K562 (cell line): ENCODE measurements around the gene CYTH1. TPM values are rescaled to one million over a fixed set of nuclear protein-coding genes. Genes with fewer than 3 reads are reported as not detected.

Experiments used
- AFF4 ChIP-seq: sonication (generic); formaldehyde crosslinking; IDR thresholded peaks from 2 replicates; pipeline ENCODE4 v1.8.0; 2023; ENCODE audit warnings: mild to moderate bottlenecking, missing genetic modification reagents
- ARNT ChIP-seq, 2 experiments: fragments of 450-650 bp; IDR thresholded peaks; 2 replicates each; pipeline ENCODE4 v1.6.1; 2016; ENCODE audit warnings: mild to moderate bottlenecking in 1 of 2
- CEBPG ChIP-seq, 3 experiments: fragments of 200-800 bp in 1 of 3; sonication (Bioruptor generic) in 1 of 3; sonication (generic) in 1 of 3; formaldehyde crosslinking in 1 of 3; IDR thresholded peaks in 2 of 3; conservative IDR thresholded peaks in 1 of 3; 2 replicates each; pipeline versions ENCODE4 v1.6.1 to v1.8.0; 2016 to 2022; ENCODE audit warnings: missing compliant biosample characterization in 2 of 3, missing genetic modification characterization in 2 of 3, mild to moderate bottlenecking in 1 of 3, missing genetic modification reagents in 1 of 3
- FOS ChIP-seq: IDR thresholded peaks from 3 replicates; pipeline ENCODE4 v1.6.1; 2011; ENCODE audit not compliant: insufficient read length; ENCODE audit errors: extremely low read depth
- GATA2 ChIP-seq: sonication (generic); formaldehyde crosslinking; IDR thresholded peaks from 2 replicates; pipeline ENCODE4 v1.4.0; 2020; ENCODE audit warnings: mild to moderate bottlenecking, missing genetic modification reagents
- HDAC2 ChIP-seq: fragments of 450-650 bp; IDR thresholded peaks from 2 replicates; pipeline ENCODE4 v1.6.1; 2016; ENCODE audit warnings: mild to moderate bottlenecking
- KHSRP ChIP-seq: fragments of 450-650 bp; IDR thresholded peaks from 2 replicates; pipeline ENCODE4 v1.6.1; 2017
- LEF1 ChIP-seq: fragments of 450-650 bp; IDR thresholded peaks from 2 replicates; pipeline ENCODE4 v1.6.1; 2016; ENCODE audit warnings: mild to moderate bottlenecking
- MAZ ChIP-seq, 2 experiments: fragments of 450-650 bp in 1 of 2; sonication (generic) in 1 of 2; formaldehyde crosslinking; IDR thresholded peaks in 1 of 2; conservative IDR thresholded peaks in 1 of 2; 2 replicates each; pipeline versions ENCODE4 v1.4.0 to v1.5.0; 2020; ENCODE audit warnings: mild to moderate bottlenecking in 1 of 2, missing genetic modification reagents in 1 of 2
- MTA1 ChIP-seq: fragments of 450-650 bp; IDR thresholded peaks from 2 replicates; pipeline ENCODE4 v1.6.1; 2017; ENCODE audit warnings: borderline replicate concordance
- SMARCA4 ChIP-seq: fragments of 450-650 bp; IDR thresholded peaks from 2 replicates; pipeline ENCODE4 v1.6.1; 2016
- SMARCC2 ChIP-seq: fragments of 450-650 bp; IDR thresholded peaks from 2 replicates; pipeline ENCODE4 v1.6.1; 2017; ENCODE audit warnings: antibody characterized with exemption, moderate library complexity, mild to moderate bottlenecking, low read depth
- SOX6 ChIP-seq: fragments of 450-650 bp; IDR thresholded peaks from 2 replicates; pipeline ENCODE4 v1.6.1; 2014; ENCODE audit warnings: mild to moderate bottlenecking
- TAF9B ChIP-seq: fragments of 450-650 bp; IDR thresholded peaks from 2 replicates; pipeline ENCODE4 v1.6.1; 2018; ENCODE audit warnings: mild to moderate bottlenecking; ENCODE audit not compliant: partially characterized antibody
- TAL1 ChIP-seq: fragments of 450-650 bp; IDR thresholded peaks from 2 replicates; pipeline ENCODE4 v1.6.1; 2016; ENCODE audit warnings: mild to moderate bottlenecking
- TBL1XR1 ChIP-seq, 2 experiments: IDR thresholded peaks; 2 replicates each; pipeline ENCODE4 v1.6.1; 2012; ENCODE audit warnings: improper control_type of control experiment in 2 of 2, low read length in 2 of 2, mild to moderate bottlenecking in 1 of 2
- TEAD4 ChIP-seq, 2 experiments: sonication (generic) in 1 of 2; formaldehyde crosslinking in 1 of 2; IDR thresholded peaks; 2 replicates each; pipeline versions ENCODE4 v1.6.1 to v1.8.0; 2012 to 2022; ENCODE audit warnings: borderline replicate concordance in 1 of 2, inconsistent platforms in 1 of 2, low read length in 1 of 2, mild to moderate bottlenecking in 1 of 2, missing genetic modification reagents in 1 of 2
- TRIM24 ChIP-seq, 2 experiments: fragments of 450-650 bp; IDR thresholded peaks; 2 replicates each; pipeline ENCODE4 v1.6.1; 2016
- UBTF ChIP-seq, 2 experiments: IDR thresholded peaks; 2 replicates each; pipeline ENCODE4 v1.6.1; 2012; ENCODE audit warnings: improper control_type of control experiment in 2 of 2, low read depth in 2 of 2, low read length in 2 of 2, borderline replicate concordance in 1 of 2
- ZBTB26 ChIP-seq: fragments of 450-650 bp; formaldehyde crosslinking; IDR thresholded peaks from 2 replicates; pipeline ENCODE4 v1.4.0; 2022; ENCODE audit warnings: missing genetic modification characterization
- ZNF12 ChIP-seq: sonication (generic); formaldehyde crosslinking; IDR thresholded peaks from 2 replicates; pipeline ENCODE4 v1.4.0; 2020; ENCODE audit warnings: mild to moderate bottlenecking, missing genetic modification reagents
- ZNF175 ChIP-seq: fragments of 200-800 bp; sonication (Bioruptor generic); IDR thresholded peaks from 2 replicates; pipeline ENCODE4 v1.6.1; 2016; ENCODE audit warnings: low read depth, mild to moderate bottlenecking, missing genetic modification characterization, missing compliant biosample characterization
- polyA plus RNA-seq, 8 experiments: library from polyadenylated mRNA; depleted of rRNA in 4 of 8; stranded (reverse) in 5 of 8; unstranded in 3 of 8; fragments of >200 nt; fragmentation: Nextera tagmentation in 2 of 8; fragmentation: Illumina TruSeq in 1 of 8; extraction: Ambion mirVana in 2 of 8; extraction: Trizol in 1 of 8; gene quantifications; 2 replicates each; pipeline versions ENCODE4 v1.2.1 to v1.2.3, GENCODE V29; 2011 to 2014; ENCODE audit warnings: inconsistent platforms in 1 of 8, missing spikeins in 1 of 8
- total RNA-seq, 7 experiments: library from RNA; depleted of rRNA in 6 of 7; stranded (reverse); fragments of >200 nt in 6 of 7; fragmentation: Illumina TruSeq in 2 of 7; extraction: Trizol in 2 of 7; gene quantifications; 2 replicates each; pipeline versions ENCODE4 v1.2.1 to v1.2.3, GENCODE V29; 2011 to 2021; ENCODE audit warnings: low replicate concordance in 1 of 7

CYTH1 gene
- total and polyA plus RNA-seq, 9 of the 15 experiments (the other 6 are each of a cell fraction or from before 2014, with no cell fraction given) = 0.52 to 27.7 (median 16.8) TPM

GRCh38 chr17:78737332-78737731 is 44.7 kb downstream of the CYTH1 start (continued):
- no peak; the same call in 1 of the 2 replicates for TF ChIP-seq CEBPG (CRISPR knock-in tag; IDR thresholded peaks at IDR 0.05)
- TF ChIP-seq CEBPG (tag; conservative IDR thresholded peaks at IDR 0.05 in 1 of 2, IDR thresholded peaks at IDR 0.05 in 1 of 2) = peak; percentile 62 to 73; a peak in 3 of 4 replicates
- peak; percentile 6; the same call in 1 of the 2 replicates for TF ChIP-seq TAL1
- no peak for TF ChIP-seq MAZ (CRISPR knock-in tag; conservative IDR thresholded peaks at IDR 0.05 in 1 of 2, IDR thresholded peaks at IDR 0.05 in 1 of 2)
- TF ChIP-seq SMARCA4 = peak; percentile 97
- peak; percentile 26; the same call in 1 of the 2 replicates for TF ChIP-seq HDAC2
- TF ChIP-seq ZBTB26 (CRISPR knock-in tag) = no peak
- no peak for TF ChIP-seq ZNF12 (CRISPR knock-in tag)
- 0 out of 2 replicates have a peak, but pooled peaks have one; percentile 21 for TF ChIP-seq AFF4 (CRISPR knock-in tag)
- TF ChIP-seq UBTF (IDR thresholded peaks at IDR 0.05; ENCODE audit: borderline replicate concordance in 1 of 2, low read depth in 2 of 2, low read length in 2 of 2) = no peak
- TF ChIP-seq TRIM24 (IDR thresholded peaks at IDR 0.05) = peak; percentile 70 to 77
- TF ChIP-seq TBL1XR1 (IDR thresholded peaks at IDR 0.05; ENCODE audit: low read length in 2 of 2) = no peak
- TF ChIP-seq GATA2 (CRISPR knock-in tag) = peak; percentile 57
- TF ChIP-seq SOX6 = peak; percentile 67; the same call in 1 of the 2 replicates
- TF ChIP-seq TAF9B = peak; percentile 26
- TF ChIP-seq ARNT (IDR thresholded peaks at IDR 0.05) = 0 out of 4 replicates have a peak, but pooled peaks of 1 of the 2 experiments have one; percentile 40
- 0 out of 2 replicates have a peak, but pooled peaks have one; percentile 45 for TF ChIP-seq ZNF175 (CRISPR knock-in tag)
- TF ChIP-seq FOS = peak; percentile 32
- TF ChIP-seq TEAD4 (IDR thresholded peaks at IDR 0.05; ENCODE audit: low read length) = peak; percentile 27; the same call in 1 of the 2 replicates
- TF ChIP-seq TEAD4 (CRISPR knock-in tag; IDR thresholded peaks at IDR 0.05; ENCODE audit: borderline replicate concordance) = no peak
- peak; percentile 74; the same call in 1 of the 2 replicates for TF ChIP-seq LEF1
- TF ChIP-seq KHSRP = 0 out of 2 replicates have a peak, but pooled peaks have one; percentile 18
- TF ChIP-seq SMARCC2 = peak; percentile 88; the same call in 1 of the 2 replicates
- TF ChIP-seq MTA1 = peak; percentile 69; the same call in 1 of the 2 replicates
